ENCODE results near the gene PRND. TPM values are rescaled to one million over a fixed set of nuclear protein-coding genes. Genes with fewer than 3 reads are reported as not detected.

Gene PRND
- total and polyA plus RNA-seq, 2 of the 4 experiments (the other 2 are of a cell fraction) = not detected

- dilution Hi-C loops (cut with HindIII; ENCODE audit: low sequenced_read_pairs, unreplicated experiment) (no loop called here), in situ Hi-C loops (cut with MboI; ENCODE audit: low sequenced_read_pairs) (no loop called here), intact Hi-C loops (cut with micrococcal nuclease) (no loop called here)
- DNase-seq (no peak), ATAC-seq (ENCODE audit: low read depth) (no peak)
- Histone ChIP-seq H3K14ac (replicated peaks; ENCODE audit: low read depth, low read length) (no peak overlapping the region), H3K9ac (ENCODE audit: low read depth, low read length) (no peak overlapping the region), H2BK20ac (ENCODE audit: low read depth, low read length) (no peak overlapping the region), H2AK5ac (ENCODE audit: low read depth, low read length) (no peak overlapping the region), H4K5ac (ENCODE audit: low read depth, low read length) (no peak overlapping the region), H3K23ac (ENCODE audit: low read depth, low read length) (no peak overlapping the region), H4K20me1 (ENCODE audit: insufficient read depth, low read length) (no peaks in the 10 kb centered on the region), H3K4me2 (ENCODE audit: low read depth, low read length) (no peak overlapping the region), H3K79me1 (ENCODE audit: low read depth in 1 of 2, low read length in 2 of 2) (no peaks in the 10 kb centered on the region), H2BK120ac (ENCODE audit: low read depth, low read length) (no peak overlapping the region), H2AK9ac (replicated peaks; ENCODE audit: low read depth, low read length, poor library complexity) (no peak overlapping the region), H4K91ac (ENCODE audit: insufficient read depth, low read depth, low read length) (no peak overlapping the region), H3K56ac (ENCODE audit: extremely low read depth, insufficient read depth, low read length) (no peak overlapping the region), H2BK15ac (ENCODE audit: low read depth, low read length) (no peak overlapping the region), H2BK5ac (ENCODE audit: low read depth, low read length, poor library complexity, severe bottlenecking) (no peak overlapping the region), H3K18ac (ENCODE audit: low read depth, low read length) (no peak overlapping the region), H2AFZ (replicated peaks; ENCODE audit: low read length, poor library complexity) (no peak overlapping the region), H3K27me3 (ENCODE audit: control insufficient read depth, insufficient read depth, low read length) (no peaks in the 10 kb centered on the region; the same call in 1 of the 2 replicates), H3K4me1 (ENCODE audit: control insufficient read depth, insufficient read depth, low read length) (no peaks in the 10 kb centered on the region), H3K9me1 (ENCODE audit: insufficient read depth, low read length) (no peaks in the 10 kb centered on the region), H3K9me3 (ENCODE audit: control insufficient read depth, insufficient read depth, low read length) (peaks cover 10% of the 10 kb centered on the region), H3K36me3 (ENCODE audit: control insufficient read depth, insufficient read depth, low read length) (no peaks in the 10 kb centered on the region), H3K27ac (ENCODE audit: insufficient read depth, low read length) (no peak overlapping the region), H3K4ac (ENCODE audit: low read depth, low read length) (no peak overlapping the region), H4K8ac (ENCODE audit: low read depth in 2 of 2, low read length in 2 of 2) (no peak overlapping the region), H3K4me3 (ENCODE audit: insufficient read depth, low read depth, low read length) (no peak overlapping the region)
- ChIA-PET POLR2A (ENCODE audit: unreplicated experiment) (no interaction called here), CTCF (no interaction called here)
- WGBS, 2 experiments (ENCODE audit: extremely low coverage in 2 of 2, insufficient read length in 1 of 2) = no CpG with 5 or more reads among the region's 2 CpGs
- no peak for TF ChIP-seq MAZ (IDR thresholded peaks at IDR 0.05; ENCODE audit: borderline replicate concordance, low read depth, low read length)
- TF ChIP-seq MXI1 (IDR thresholded peaks at IDR 0.05; ENCODE audit: borderline replicate concordance, low read depth, low read length) = no peak
- TF ChIP-seq CHD1 (IDR thresholded peaks at IDR 0.05; ENCODE audit: low read depth, low read length) = no peak
- no peak for TF ChIP-seq FOS (IDR thresholded peaks at IDR 0.05; ENCODE audit: low read depth, low read length)
- no peak for TF ChIP-seq RAD21 (IDR thresholded peaks at IDR 0.05; ENCODE audit: low read length)
- TF ChIP-seq ELK1 (IDR thresholded peaks at IDR 0.05; ENCODE audit: borderline replicate concordance, low read depth, low read length) = no peak
- no peak for TF ChIP-seq RFX5 (IDR thresholded peaks at IDR 0.05; ENCODE audit: low read depth, low read length)
- no peak for TF ChIP-seq CEBPB (IDR thresholded peaks at IDR 0.05; ENCODE audit: low read depth, low read length)
- no peak for TF ChIP-seq CTCF (conservative IDR thresholded peaks at IDR 0.05; ENCODE audit: low read depth, low read length)
- no peak for TF ChIP-seq SMC3 (IDR thresholded peaks at IDR 0.05; ENCODE audit: low read depth, low read length)
- TF ChIP-seq BHLHE40 (IDR thresholded peaks at IDR 0.05; ENCODE audit: low read depth, low read length) = no peak
- BruUV-seq (replicated peaks) = no TSS peak
Measured at GRCh38 chr20:4769328-4769727, 47.6 kb downstream of the PRND start.

Data from IMR-90 (cell line).